Kidney epithelial cell (primary cell): ENCODE results near the gene ASTN1. TPM values are rescaled to one million over a fixed set of nuclear protein-coding genes. Genes with fewer than 3 reads are reported as not detected.

Source experiments
- DNase-seq: peaks from one replicate; pipeline ENCODE4 v3.0.0-alpha.2; 2010; ENCODE audit warnings: low read depth
- H3K27me3 ChIP-seq: 2 replicates; pipeline ENCODE4 v1.6.0; 2011; ENCODE audit warnings: low read length; ENCODE audit not compliant: control insufficient read depth, insufficient read depth
- H3K36me3 ChIP-seq: 2 replicates; pipeline ENCODE4 v1.5.1; 2011; ENCODE audit warnings: low read length; ENCODE audit not compliant: control insufficient read depth, insufficient read depth
- H3K4me3 ChIP-seq: 2 replicates; pipeline ENCODE4 v1.5.1; 2011; ENCODE audit warnings: low read depth, mild to moderate bottlenecking, control low read depth, low read length
- total RNA-seq: library from RNA; depleted of rRNA; stranded (reverse); fragments of >200 nt; gene quantifications from 2 replicates; pipeline ENCODE4 v1.2.3, GENCODE V29; 2015
- TF ChIP-seq, protein P1 (sequence below): IDR thresholded peaks from 2 replicates; pipeline ENCODE4 v1.5.1; 2011; ENCODE audit warnings: mild to moderate bottlenecking, moderate library complexity, low read length, control low read depth, inconsistent platforms; ENCODE audit not compliant: insufficient read depth, poor library complexity, severe bottlenecking

ASTN1 gene
- total RNA-seq, 1 donor from 2014 or later: 0.21 TPM

GRCh38 chr1:176894450-176894849 is 270.1 kb downstream of the ASTN1 start:
- Histone ChIP-seq H3K4me3 (no peak overlapping the region), H3K27me3 (peaks cover 3% of the 10 kb centered on the region), H3K36me3 (no peaks in the 10 kb centered on the region)
- DNase-seq: no peak
- TF ChIP-seq, protein P1, sequence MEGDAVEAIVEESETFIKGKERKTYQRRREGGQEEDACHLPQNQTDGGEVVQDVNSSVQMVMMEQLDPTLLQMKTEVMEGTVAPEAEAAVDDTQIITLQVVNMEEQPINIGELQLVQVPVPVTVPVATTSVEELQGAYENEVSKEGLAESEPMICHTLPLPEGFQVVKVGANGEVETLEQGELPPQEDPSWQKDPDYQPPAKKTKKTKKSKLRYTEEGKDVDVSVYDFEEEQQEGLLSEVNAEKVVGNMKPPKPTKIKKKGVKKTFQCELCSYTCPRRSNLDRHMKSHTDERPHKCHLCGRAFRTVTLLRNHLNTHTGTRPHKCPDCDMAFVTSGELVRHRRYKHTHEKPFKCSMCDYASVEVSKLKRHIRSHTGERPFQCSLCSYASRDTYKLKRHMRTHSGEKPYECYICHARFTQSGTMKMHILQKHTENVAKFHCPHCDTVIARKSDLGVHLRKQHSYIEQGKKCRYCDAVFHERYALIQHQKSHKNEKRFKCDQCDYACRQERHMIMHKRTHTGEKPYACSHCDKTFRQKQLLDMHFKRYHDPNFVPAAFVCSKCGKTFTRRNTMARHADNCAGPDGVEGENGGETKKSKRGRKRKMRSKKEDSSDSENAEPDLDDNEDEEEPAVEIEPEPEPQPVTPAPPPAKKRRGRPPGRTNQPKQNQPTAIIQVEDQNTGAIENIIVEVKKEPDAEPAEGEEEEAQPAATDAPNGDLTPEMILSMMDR: no peak

- TF ChIP-seq, protein P1: no peak
- no peak overlapping the region for H3K4me3 ChIP-seq
- peaks cover 3% of the 10 kb centered on the region for H3K27me3 ChIP-seq
- no peak for DNase-seq
- H3K36me3 ChIP-seq: no peaks in the 10 kb centered on the region
These were observed 270.7 kb downstream of the ASTN1 start for GRCh38 chr1:176893625-176894352.

- Histone ChIP-seq H3K4me3 (no peak overlapping the region), H3K27me3 (no peaks in the 10 kb centered on the region), H3K36me3 (no peaks in the 10 kb centered on the region)
- DNase-seq: no peak
- TF ChIP-seq, protein P1: no peak
These were observed 276.0 kb downstream of the ASTN1 start for GRCh38 chr1:176888471-176889032.

DNA sequence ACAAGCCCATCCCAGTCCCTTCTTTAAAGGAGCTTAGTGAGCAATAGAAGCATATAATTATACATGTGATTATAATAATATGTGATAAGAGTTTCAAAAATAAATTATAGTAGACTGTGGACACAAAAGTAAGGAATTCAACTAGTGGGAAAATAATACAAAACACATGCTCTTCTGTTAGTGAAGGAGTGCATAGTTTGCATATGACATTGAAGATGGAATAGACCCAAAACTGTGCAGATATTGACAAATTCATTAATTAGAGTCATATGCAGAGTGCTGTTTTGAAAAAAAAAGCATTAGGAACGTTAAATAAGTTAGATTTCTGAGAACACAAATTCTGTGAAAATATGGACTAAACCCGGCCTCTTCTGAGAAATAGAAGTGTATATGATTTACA is 278.8 kb downstream of the ASTN1 start:
- no peak overlapping the region for H3K4me3 ChIP-seq
- no peak for DNase-seq
- no peaks in the 10 kb centered on the region for H3K36me3 ChIP-seq
- H3K27me3 ChIP-seq: no peaks in the 10 kb centered on the region
- TF ChIP-seq, protein P1: no peak

DNA sequence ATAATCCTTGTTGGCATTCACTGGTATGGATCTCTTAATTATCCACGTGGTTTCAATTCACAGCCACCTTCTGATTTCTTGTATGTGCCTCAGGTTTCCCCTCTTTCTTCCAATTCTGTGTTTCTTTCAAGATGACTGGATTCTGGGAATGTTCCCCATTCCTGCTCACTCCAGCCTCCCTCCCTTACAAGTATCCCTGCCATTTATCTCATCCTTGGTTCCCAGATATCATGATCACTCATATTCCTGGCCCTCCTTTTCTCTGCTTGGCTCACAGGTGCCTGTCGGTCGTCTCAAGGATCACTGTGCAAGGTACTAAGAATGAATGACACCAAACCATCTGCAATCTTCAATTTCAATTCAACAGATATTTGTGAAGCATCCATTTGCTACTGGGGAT is 279.2 kb downstream of the ASTN1 start:
- Histone ChIP-seq H3K27me3 (no peaks in the 10 kb centered on the region), H3K36me3 (no peaks in the 10 kb centered on the region), H3K4me3 (no peak overlapping the region)
- TF ChIP-seq, protein P1: no peak
- DNase-seq: no peak
